ENCODE results near the gene PRKAG2.

PRKAG2 gene

GRCh38 chr7:151767557-151767956 is 109.4 kb downstream of the PRKAG2 start:
- H3K9ac ChIP-seq: no peak overlapping the region
- no peak for TF ChIP-seq Cebpa-rat (IDR thresholded peaks at IDR 0.05)
- H3K27ac ChIP-seq: peak overlapping the region in 2 of 11 experiments; percentile 72 to 87; a peak in 4 of 22 replicates
- H3K9me3 ChIP-seq (replicated peaks in 1 of 11): peaks cover 14 to 32% (median 23%) of the 10 kb centered on the region in 11 experiments
- peak overlapping the region in 9 of 11 experiments; percentile 28 to 89 (median 76); a peak in 11 of 22 replicates for H3K4me2 ChIP-seq
- no peak overlapping the region for H3K4me3 ChIP-seq
- peaks cover 0 to 18% (median 10%) of the 10 kb centered on the region in 11 experiments; a peak in 10 of 22 replicates for H3K36me3 ChIP-seq
- H3K4me1 ChIP-seq: peaks cover 29 to 36% (median 36%) of the 10 kb centered on the region in 10 experiments
- no peaks in the 10 kb centered on the region for H3K27me3 ChIP-seq
- peaks cover 0 to 5% (median 0%) of the 10 kb centered on the region in 11 experiments; a peak in 3 of 22 replicates for H4K20me1 ChIP-seq

GRCh38 chr7:151764056-151764920 is 112.6 kb downstream of the PRKAG2 start:
- H3K36me3 ChIP-seq: peaks cover 0 to 18% (median 10%) of the 10 kb centered on the region in 11 experiments; a peak in 10 of 22 replicates
- peak overlapping the region in 1 of 11 experiments; percentile 24; a peak in 1 of 22 replicates for H3K27ac ChIP-seq
- H3K9me3 ChIP-seq (replicated peaks in 1 of 11): peaks cover 14 to 32% (median 23%) of the 10 kb centered on the region in 11 experiments
- H4K20me1 ChIP-seq: peaks cover 0 to 10% (median 0%) of the 10 kb centered on the region in 11 experiments; a peak in 2 of 22 replicates
- H3K9ac ChIP-seq: no peak overlapping the region
- H3K4me3 ChIP-seq: no peak overlapping the region
- no peak for TF ChIP-seq Cebpa-rat (IDR thresholded peaks at IDR 0.05)
- no peak overlapping the region for H3K4me2 ChIP-seq
- H3K27me3 ChIP-seq: no peaks in the 10 kb centered on the region
- peaks cover 16 to 26% (median 22%) of the 10 kb centered on the region in 10 experiments for H3K4me1 ChIP-seq

GRCh38 chr7:151763420-151763984 is 113.4 kb downstream of the PRKAG2 start:
- TF ChIP-seq Cebpa-rat (IDR thresholded peaks at IDR 0.05): no peak
- Histone ChIP-seq H3K27me3 (no peaks in the 10 kb centered on the region), H3K9ac (no peak overlapping the region), H3K4me3 (no peak overlapping the region), H3K36me3 (peaks cover 0 to 18% (median 10%) of the 10 kb centered on the region in 11 experiments; a peak in 10 of 22 replicates), H3K27ac (peak overlapping the region in 1 of 11 experiments; percentile 24; a peak in 2 of 22 replicates), H3K4me2 (no peak overlapping the region), H4K20me1 (peaks cover 0 to 15% (median 0%) of the 10 kb centered on the region in 11 experiments; a peak in 4 of 22 replicates), H3K9me3 (replicated peaks in 1 of 11) (peaks cover 14 to 32% (median 23%) of the 10 kb centered on the region in 11 experiments), H3K4me1 (peaks cover 12 to 22% (median 18%) of the 10 kb centered on the region in 10 experiments)

- Histone ChIP-seq H3K9me3 (replicated peaks in 1 of 11) (peaks cover 14 to 32% (median 23%) of the 10 kb centered on the region in 11 experiments), H3K9ac (no peak overlapping the region), H3K4me2 (no peak overlapping the region), H4K20me1 (peaks cover 0 to 15% (median 0%) of the 10 kb centered on the region in 11 experiments; a peak in 4 of 22 replicates), H3K4me3 (no peak overlapping the region), H3K36me3 (peaks cover 0 to 18% (median 10%) of the 10 kb centered on the region in 11 experiments; a peak in 10 of 22 replicates), H3K4me1 (peaks cover 5 to 20% (median 11%) of the 10 kb centered on the region in 10 experiments; a peak in 15 of 20 replicates), H3K27ac (peak overlapping the region in 1 of 11 experiments; percentile 24; a peak in 2 of 22 replicates), H3K27me3 (no peaks in the 10 kb centered on the region)
- TF ChIP-seq Cebpa-rat (IDR thresholded peaks at IDR 0.05): no peak
These were observed 114.2 kb downstream of the PRKAG2 start for GRCh38 chr7:151762583-151763245.

GRCh38 chr7:151761957-151762356 is 115.0 kb downstream of the PRKAG2 start:
- no peaks in the 10 kb centered on the region for H3K27me3 ChIP-seq
- no peak overlapping the region for H3K4me3 ChIP-seq
- no peak overlapping the region for H3K4me2 ChIP-seq
- H3K27ac ChIP-seq: no peak overlapping the region
- TF ChIP-seq Cebpa-rat (IDR thresholded peaks at IDR 0.05): no peak
- H3K9ac ChIP-seq: no peak overlapping the region
- peaks cover 14 to 27% (median 23%) of the 10 kb centered on the region in 11 experiments for H3K9me3 ChIP-seq (replicated peaks in 1 of 11)
- H3K4me1 ChIP-seq: peaks cover under 1 to 16% (median 6%) of the 10 kb centered on the region in 10 experiments; a peak in 12 of 20 replicates
- peaks cover 0 to 18% (median 10%) of the 10 kb centered on the region in 11 experiments; a peak in 10 of 22 replicates for H3K36me3 ChIP-seq
- H4K20me1 ChIP-seq: peaks cover 0 to 15% (median 0%) of the 10 kb centered on the region in 11 experiments; a peak in 4 of 22 replicates

GRCh38 chr7:151761231-151761630 is 115.7 kb downstream of the PRKAG2 start:
- no peak overlapping the region for H3K27ac ChIP-seq
- peaks cover 0 to 15% (median 10%) of the 10 kb centered on the region in 11 experiments; a peak in 9 of 22 replicates for H3K36me3 ChIP-seq
- no peaks in the 10 kb centered on the region for H3K27me3 ChIP-seq
- H3K9ac ChIP-seq: no peak overlapping the region
- H3K4me1 ChIP-seq: peaks cover 7 to 24% (median 12%) of the 10 kb centered on the region in 10 experiments
- no peak overlapping the region for H3K4me3 ChIP-seq
- TF ChIP-seq Cebpa-rat (IDR thresholded peaks at IDR 0.05): no peak
- peaks cover 0 to 15% (median 0%) of the 10 kb centered on the region in 11 experiments; a peak in 4 of 22 replicates for H4K20me1 ChIP-seq
- H3K9me3 ChIP-seq (replicated peaks in 1 of 11): peaks cover 14 to 20% (median 17%) of the 10 kb centered on the region in 11 experiments
- peak overlapping the region in 1 of 11 experiments; percentile 18; a peak in 1 of 22 replicates for H3K4me2 ChIP-seq

- Histone ChIP-seq H3K4me3 (no peak overlapping the region), H4K20me1 (peaks cover 0 to 15% (median 0%) of the 10 kb centered on the region in 11 experiments; a peak in 4 of 22 replicates), H3K27me3 (no peaks in the 10 kb centered on the region), H3K4me2 (no peak overlapping the region), H3K36me3 (peaks cover 0 to 2% (median 0%) of the 10 kb centered on the region in 11 experiments; a peak in 3 of 22 replicates), H3K9ac (no peak overlapping the region), H3K9me3 (replicated peaks in 1 of 11) (peaks cover 0 to 4% (median 1%) of the 10 kb centered on the region in 11 experiments; a peak in 15 of 22 replicates), H3K27ac (peak overlapping the region in 1 of 11 experiments; percentile 22; a peak in 1 of 22 replicates), H3K4me1 (peaks cover 23 to 40% (median 28%) of the 10 kb centered on the region in 10 experiments)
- TF ChIP-seq Cebpa-rat (IDR thresholded peaks at IDR 0.05): no peak
These were observed 117.3 kb downstream of the PRKAG2 start for GRCh38 chr7:151759591-151760042.

Measured in BLaER1 treated with 17β-estradiol and CSF1 and Interleukin-3, amounts not matched to agents 10 nM and 100 nM (cell line).